Endothelial cell (in vitro differentiated cells): ENCODE measurements around the gene FXYD6. TPM values are rescaled to one million over a fixed set of nuclear protein-coding genes. Genes with fewer than 3 reads are reported as not detected.
A peak's percentile ranks its signal among the peaks of the same experiment; 100 is the strongest.

ENCODE experiments used
- DNase-seq: peaks from one replicate; pipeline ENCODE4 v3.0.0; 2021; ENCODE audit warnings: low spot score
- H3K27ac Mint-ChIP-seq: one replicate; pipeline ENCODE4 v1.8.0; 2021; ENCODE audit warnings: mixed read lengths, inconsistent platforms; ENCODE audit not compliant: unreplicated experiment
- H3K27me3 Mint-ChIP-seq: one replicate; pipeline ENCODE4 v1.8.0; 2021; ENCODE audit warnings: mild to moderate bottlenecking, moderate library complexity, mixed read lengths, inconsistent platforms; ENCODE audit not compliant: unreplicated experiment
- H3K36me3 Mint-ChIP-seq: one replicate; pipeline ENCODE4 v1.8.0; 2021; ENCODE audit warnings: mild to moderate bottlenecking, low read depth, mixed read lengths, inconsistent platforms; ENCODE audit not compliant: unreplicated experiment
- H3K4me1 Mint-ChIP-seq: one replicate; pipeline ENCODE4 v1.8.0; 2021; ENCODE audit warnings: mild to moderate bottlenecking, mixed read lengths, inconsistent platforms; ENCODE audit not compliant: unreplicated experiment
- H3K4me3 Mint-ChIP-seq: one replicate; pipeline ENCODE4 v1.8.0; 2021; ENCODE audit warnings: mild to moderate bottlenecking, mixed read lengths, inconsistent platforms; ENCODE audit not compliant: unreplicated experiment
- H3K9me3 Mint-ChIP-seq: one replicate; pipeline ENCODE4 v1.8.0; 2021; ENCODE audit warnings: mixed read lengths, inconsistent platforms; ENCODE audit not compliant: unreplicated experiment
- CTCF ChIP-seq: fragments of 200-600 bp; sonication (generic); IDR thresholded peaks from one replicate; pipeline ENCODE4 v1.5.0; 2021; ENCODE audit warnings: antibody characterized with exemption; ENCODE audit not compliant: unreplicated experiment
- total RNA-seq: library from RNA; stranded (reverse); fragmentation: NEBNext Ultra II Directional; extraction: Animal tissue kit (Norgen Biotek cat#: 25700); gene quantifications from one replicate; pipeline ENCODE4 v1.2.1, GENCODE V29; 2021; ENCODE audit not compliant: unreplicated experiment

The FXYD6 gene
- total RNA-seq, 1 donor from 2014 or later, result 18.1 TPM

DNA sequence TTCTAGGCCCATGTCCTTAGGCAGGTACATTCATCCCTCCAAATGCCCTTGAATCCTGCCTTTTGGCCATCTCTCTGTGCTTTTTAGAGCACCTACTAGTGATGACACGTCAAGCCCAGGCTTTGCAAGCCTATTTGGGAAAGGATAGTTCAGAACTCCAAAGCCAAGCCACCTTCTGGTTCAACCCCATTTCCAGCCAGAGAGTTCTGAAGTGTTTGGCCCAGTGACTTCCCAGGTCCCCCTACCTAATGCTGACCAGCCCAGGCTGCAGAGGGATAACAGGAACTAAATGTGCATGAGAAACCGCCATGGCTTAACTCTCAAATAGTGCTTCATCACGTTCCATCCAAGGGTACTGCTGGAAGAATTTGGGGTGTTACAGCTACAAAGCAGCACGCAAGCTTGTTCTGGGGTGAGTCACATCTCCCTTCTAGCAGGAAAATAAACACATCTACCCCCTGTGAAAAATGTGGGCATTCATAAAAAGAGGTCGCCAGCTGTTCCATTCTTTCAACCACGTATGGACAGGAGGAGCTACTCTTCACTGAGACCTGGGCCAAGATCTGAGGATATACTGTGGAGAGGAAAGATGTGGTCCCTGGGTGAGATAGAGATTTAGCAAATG lies 2.0 kb upstream of the FXYD6 start:
- H3K36me3 Mint-ChIP-seq, result no peaks in the 10 kb centered on the region
- TF ChIP-seq CTCF, result no peak
- H3K4me1 Mint-ChIP-seq, result peaks cover 28% of the 10 kb centered on the region
- DNase-seq, result no peak
- peaks cover 27% of the 10 kb centered on the region for H3K27me3 Mint-ChIP-seq
- H3K4me3 Mint-ChIP-seq, result no peak overlapping the region
- H3K9me3 Mint-ChIP-seq, result no peaks in the 10 kb centered on the region
- H3K27ac Mint-ChIP-seq, result no peak overlapping the region

DNA sequence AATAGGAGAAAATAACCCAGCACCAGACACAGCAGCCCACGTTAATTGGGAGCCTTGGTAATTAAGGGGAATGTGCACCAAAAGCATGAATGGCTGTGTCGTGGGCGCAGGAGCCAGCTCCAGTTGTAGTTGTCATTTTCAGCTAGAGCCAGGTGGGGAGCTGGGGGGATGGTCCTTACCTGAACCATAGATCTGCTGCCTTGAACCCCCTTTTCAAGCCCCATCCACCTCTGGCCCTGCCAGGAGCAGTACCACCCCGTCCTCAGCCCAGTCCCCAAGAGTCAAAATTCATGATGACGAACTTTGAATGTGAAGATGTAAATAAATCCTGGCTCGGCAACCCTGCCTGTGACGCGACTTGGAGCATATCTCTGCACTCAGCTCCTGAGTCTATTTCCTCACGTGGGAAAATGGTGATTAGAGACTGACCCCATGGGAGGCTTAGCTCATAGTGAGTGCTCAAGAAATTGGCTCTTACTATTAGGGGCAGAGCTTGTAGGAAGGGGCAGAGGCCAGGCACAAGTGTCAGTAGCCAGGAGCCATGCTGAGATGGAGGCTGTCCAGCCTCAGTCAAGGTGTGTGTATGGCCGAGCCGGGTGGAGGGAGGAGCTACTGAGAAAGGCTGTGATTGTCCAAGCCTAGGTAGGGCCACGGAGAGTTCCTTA lies 794 bp upstream of the FXYD6 start:
- H3K36me3 Mint-ChIP-seq, result no peaks in the 10 kb centered on the region
- H3K4me1 Mint-ChIP-seq, result peaks cover 28% of the 10 kb centered on the region
- H3K27me3 Mint-ChIP-seq, result peaks cover 25% of the 10 kb centered on the region
- no peaks in the 10 kb centered on the region for H3K9me3 Mint-ChIP-seq
- peak overlapping the region; percentile 87 for H3K4me3 Mint-ChIP-seq
- no peak for TF ChIP-seq CTCF
- H3K27ac Mint-ChIP-seq, result no peak overlapping the region
- DNase-seq, result no peak

GRCh38 chr11:117876059-117876340 lies 458 bp downstream of the FXYD6 start:
- no peaks in the 10 kb centered on the region for H3K9me3 Mint-ChIP-seq
- H3K27ac Mint-ChIP-seq, result peak overlapping the region; percentile 31
- H3K4me3 Mint-ChIP-seq, result peak overlapping the region; percentile 94
- no peak for DNase-seq
- H3K27me3 Mint-ChIP-seq, result peaks cover 26% of the 10 kb centered on the region
- no peaks in the 10 kb centered on the region for H3K36me3 Mint-ChIP-seq
- no peak for TF ChIP-seq CTCF
- peaks cover 28% of the 10 kb centered on the region for H3K4me1 Mint-ChIP-seq

DNA sequence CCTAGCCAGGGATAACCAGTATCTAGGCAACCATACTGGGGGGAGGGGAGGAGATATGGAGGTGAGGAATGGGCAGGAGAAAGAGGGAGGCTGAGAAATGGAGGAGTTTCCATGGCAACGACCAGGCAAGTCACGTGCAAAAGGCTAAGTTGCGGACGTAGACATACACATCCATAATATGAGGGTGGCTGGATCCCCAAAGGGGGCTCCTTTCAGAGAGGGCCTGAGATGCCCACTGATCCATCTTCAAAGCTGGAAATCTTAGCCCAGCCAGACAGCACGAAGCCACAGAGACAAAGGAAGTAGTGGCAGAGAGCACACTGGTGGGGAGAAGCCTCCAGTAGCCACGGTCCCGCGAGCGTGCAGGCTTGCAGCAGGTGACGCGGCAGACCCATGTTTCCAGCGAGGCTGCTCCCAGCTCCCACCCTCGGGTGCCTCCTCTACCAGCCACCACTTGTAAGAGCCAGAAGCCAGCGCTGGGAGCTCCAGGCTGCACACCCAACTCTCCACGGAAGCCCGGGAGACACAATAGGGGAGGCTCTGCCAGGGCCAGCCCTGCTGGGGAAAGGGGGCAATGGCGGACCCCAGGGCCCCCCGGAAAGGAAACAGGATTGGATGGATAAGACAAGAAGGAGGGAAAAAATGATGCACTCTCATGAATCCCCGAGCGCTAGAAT lies 938 bp downstream of the FXYD6 start:
- peaks cover 26% of the 10 kb centered on the region for H3K27me3 Mint-ChIP-seq
- H3K4me3 Mint-ChIP-seq, result peak overlapping the region; percentile 94
- no peak overlapping the region for H3K27ac Mint-ChIP-seq
- TF ChIP-seq CTCF, result no peak
- peaks cover 28% of the 10 kb centered on the region for H3K4me1 Mint-ChIP-seq
- no peaks in the 10 kb centered on the region for H3K36me3 Mint-ChIP-seq
- DNase-seq, result no peak
- no peaks in the 10 kb centered on the region for H3K9me3 Mint-ChIP-seq

- Mint-ChIP-seq H3K27ac (peak overlapping the region; percentile 24), H3K4me1 (peaks cover 28% of the 10 kb centered on the region), H3K36me3 (no peaks in the 10 kb centered on the region), H3K27me3 (peaks cover 23% of the 10 kb centered on the region), H3K9me3 (no peaks in the 10 kb centered on the region), H3K4me3 (peak overlapping the region; percentile 43)
- no peak for DNase-seq
- no peak for TF ChIP-seq CTCF
Observed at GRCh38 chr11:117874910-117875381, 1.5 kb downstream of the FXYD6 start.
